GM18519 (cell line): ENCODE measurements around the gene KMO.

Experiments used
- ATAC-seq: cut with Tn5 transposase; IDR thresholded peaks from one replicate; pipeline ENCODE4 v1.9.1; 2021; ENCODE audit warnings: mild to moderate bottlenecking, moderate library complexity; ENCODE audit not compliant: unreplicated experiment, low FRiP score

KMO gene

GRCh38 chr1:241536304-241536703 is 4.1 kb downstream of the KMO start:
- ATAC-seq: no peak

GRCh38 chr1:241536969-241537368 is 4.8 kb downstream of the KMO start:
- ATAC-seq: no peak

GRCh38 chr1:241542199-241542907 is 10.2 kb downstream of the KMO start:
- no peak for ATAC-seq

GRCh38 chr1:241548008-241548407 is 15.8 kb downstream of the KMO start:
- no peak for ATAC-seq

- ATAC-seq: no peak
Observed at GRCh38 chr1:241550318-241550717, 18.1 kb downstream of the KMO start.

GRCh38 chr1:241551759-241552638 is 19.8 kb downstream of the KMO start:
- ATAC-seq: peak; percentile 76

- no peak for ATAC-seq
Observed at GRCh38 chr1:241553886-241554592, 21.9 kb downstream of the KMO start.

- ATAC-seq: no peak
Observed at GRCh38 chr1:241555526-241555925, 23.3 kb downstream of the KMO start.

- ATAC-seq: no peak
Observed at GRCh38 chr1:241557031-241557430, 24.9 kb downstream of the KMO start.

GRCh38 chr1:241557551-241558193 is 25.5 kb downstream of the KMO start:
- ATAC-seq: no peak

- no peak for ATAC-seq
Observed at GRCh38 chr1:241560146-241560848, 28.1 kb downstream of the KMO start.

- no peak for ATAC-seq
Observed at GRCh38 chr1:241560849-241561187, 28.6 kb downstream of the KMO start.

- no peak for ATAC-seq
Observed at GRCh38 chr1:241569848-241570247, 37.7 kb downstream of the KMO start.

- no peak for ATAC-seq
Observed at GRCh38 chr1:241574154-241574553, 42.0 kb downstream of the KMO start.

GRCh38 chr1:241579434-241579833 is 47.3 kb downstream of the KMO start:
- ATAC-seq: no peak

GRCh38 chr1:241582921-241583321 is 50.7 kb downstream of the KMO start:
- ATAC-seq: no peak

GRCh38 chr1:241586905-241587512 is 54.8 kb downstream of the KMO start:
- no peak for ATAC-seq

GRCh38 chr1:241589521-241589920 is 57.3 kb downstream of the KMO start:
- no peak for ATAC-seq

- ATAC-seq: no peak
Observed at GRCh38 chr1:241590719-241591118, 58.5 kb downstream of the KMO start.

GRCh38 chr1:241591317-241591716 is 59.1 kb downstream of the KMO start:
- no peak for ATAC-seq
